ENCODE data around the gene VWF. TPM values are rescaled to one million over a fixed set of nuclear protein-coding genes. Genes with fewer than 3 reads are reported as not detected.

Gene VWF
- total and polyA plus RNA-seq, 2 experiments from 2014 or later: 0.42 to 0.56 TPM

- no peaks in the 10 kb centered on the region for H3K9me2 ChIP-seq (ENCODE audit: insufficient read depth)
- TF ChIP-seq ZNF331 (CRISPR knock-in tag; IDR thresholded peaks at IDR 0.05; ENCODE audit: low read depth): no peak
- no peak for TF ChIP-seq ZNF114 (CRISPR knock-in tag; IDR thresholded peaks at IDR 0.05)
- no peak for TF ChIP-seq ZNF462 (CRISPR knock-in tag; IDR thresholded peaks at IDR 0.05)
- no peak for TF ChIP-seq NANOG (IDR thresholded peaks at IDR 0.05; ENCODE audit: borderline replicate concordance)
- H3K79me2 ChIP-seq (replicated peaks; ENCODE audit: insufficient read depth): no peaks in the 10 kb centered on the region
- no peaks in the 10 kb centered on the region for H3K27me3 ChIP-seq (ENCODE audit: insufficient read depth)
- no peaks in the 10 kb centered on the region for H4K20me1 ChIP-seq (replicated peaks; ENCODE audit: insufficient read depth)
- H3K27me3 Mint-ChIP-seq (ENCODE audit: insufficient read depth, low read depth, poor library complexity): peaks cover 6% of the 10 kb centered on the region
- H3K36me3 Mint-ChIP-seq (ENCODE audit: low read depth): no peaks in the 10 kb centered on the region
- no peak overlapping the region for H3K27ac ChIP-seq (ENCODE audit: low read depth)
- no peaks in the 10 kb centered on the region for H3K4me1 Mint-ChIP-seq
- H3K36me3 ChIP-seq (ENCODE audit: insufficient read depth): no peaks in the 10 kb centered on the region
- no peaks in the 10 kb centered on the region for H3F3A ChIP-seq (replicated peaks; ENCODE audit: low read depth)
- H3K4me2 ChIP-seq: no peak overlapping the region
- H3K27ac Mint-ChIP-seq: no peak overlapping the region
- no peaks in the 10 kb centered on the region for H3K4me1 ChIP-seq (ENCODE audit: insufficient read depth)
- no peak overlapping the region for H3K4me3 ChIP-seq
- no peak overlapping the region for H2AFZ ChIP-seq
- H3K9me3 Mint-ChIP-seq: no peaks in the 10 kb centered on the region; the same call in 2 of the 3 replicates
- H3K4me3 Mint-ChIP-seq: no peak overlapping the region
- no peak for DNase-seq (ENCODE audit: low spot score)
- no peak for ATAC-seq
Observed at GRCh38 chr12:6166808-6167207, 42.3 kb upstream of the VWF start.

- TF ChIP-seq ZNF114 (CRISPR knock-in tag; IDR thresholded peaks at IDR 0.05): no peak
- H3F3A ChIP-seq (replicated peaks; ENCODE audit: low read depth): no peaks in the 10 kb centered on the region
- H3K4me3 ChIP-seq: no peak overlapping the region
- ATAC-seq (no peak), DNase-seq (ENCODE audit: low spot score) (no peak)
- H3K36me3 ChIP-seq (ENCODE audit: insufficient read depth): no peaks in the 10 kb centered on the region
- no peaks in the 10 kb centered on the region; the same call in 2 of the 3 replicates for H3K9me3 Mint-ChIP-seq
- H3K9me2 ChIP-seq (ENCODE audit: insufficient read depth): no peaks in the 10 kb centered on the region
- no peak overlapping the region for H3K27ac ChIP-seq (ENCODE audit: low read depth)
- no peaks in the 10 kb centered on the region for H3K27me3 ChIP-seq (ENCODE audit: insufficient read depth)
- no peaks in the 10 kb centered on the region for H3K4me1 ChIP-seq (ENCODE audit: insufficient read depth)
- H3K4me2 ChIP-seq: no peak overlapping the region
- H3K27me3 Mint-ChIP-seq (ENCODE audit: insufficient read depth, low read depth, poor library complexity): peaks cover 11% of the 10 kb centered on the region
- no peaks in the 10 kb centered on the region for H4K20me1 ChIP-seq (replicated peaks; ENCODE audit: insufficient read depth)
- H3K36me3 Mint-ChIP-seq (ENCODE audit: low read depth): no peaks in the 10 kb centered on the region
- peaks cover 2% of the 10 kb centered on the region; the same call in 2 of the 3 replicates for H3K4me1 Mint-ChIP-seq
- no peak overlapping the region for H3K4me3 Mint-ChIP-seq
- no peak overlapping the region for H2AFZ ChIP-seq
- H3K27ac Mint-ChIP-seq: no peak overlapping the region
- H3K79me2 ChIP-seq (replicated peaks; ENCODE audit: insufficient read depth): no peaks in the 10 kb centered on the region
Observed at GRCh38 chr12:6165395-6165794, 40.9 kb upstream of the VWF start.
